Measurements from ENCODE around the gene UHRF2. TPM values are rescaled to one million over a fixed set of nuclear protein-coding genes. Genes with fewer than 3 reads are reported as not detected.
"Not testable (repeated sequence)": the region's sequence is repeated elsewhere in the genome, so short reads cannot be mapped to it uniquely, and the experiment has no call there.

Gene UHRF2, protein sequence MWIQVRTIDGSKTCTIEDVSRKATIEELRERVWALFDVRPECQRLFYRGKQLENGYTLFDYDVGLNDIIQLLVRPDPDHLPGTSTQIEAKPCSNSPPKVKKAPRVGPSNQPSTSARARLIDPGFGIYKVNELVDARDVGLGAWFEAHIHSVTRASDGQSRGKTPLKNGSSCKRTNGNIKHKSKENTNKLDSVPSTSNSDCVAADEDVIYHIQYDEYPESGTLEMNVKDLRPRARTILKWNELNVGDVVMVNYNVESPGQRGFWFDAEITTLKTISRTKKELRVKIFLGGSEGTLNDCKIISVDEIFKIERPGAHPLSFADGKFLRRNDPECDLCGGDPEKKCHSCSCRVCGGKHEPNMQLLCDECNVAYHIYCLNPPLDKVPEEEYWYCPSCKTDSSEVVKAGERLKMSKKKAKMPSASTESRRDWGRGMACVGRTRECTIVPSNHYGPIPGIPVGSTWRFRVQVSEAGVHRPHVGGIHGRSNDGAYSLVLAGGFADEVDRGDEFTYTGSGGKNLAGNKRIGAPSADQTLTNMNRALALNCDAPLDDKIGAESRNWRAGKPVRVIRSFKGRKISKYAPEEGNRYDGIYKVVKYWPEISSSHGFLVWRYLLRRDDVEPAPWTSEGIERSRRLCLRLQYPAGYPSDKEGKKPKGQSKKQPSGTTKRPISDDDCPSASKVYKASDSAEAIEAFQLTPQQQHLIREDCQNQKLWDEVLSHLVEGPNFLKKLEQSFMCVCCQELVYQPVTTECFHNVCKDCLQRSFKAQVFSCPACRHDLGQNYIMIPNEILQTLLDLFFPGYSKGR
- 24.6 and 179 TPM in 2 replicates for polyA plus RNA-seq (2014; cell fraction: cytosol; rRNA removed)
- polyA plus RNA-seq (2014; cell fraction: nucleus; rRNA removed): 106 and 147 TPM in 2 replicates

DNA sequence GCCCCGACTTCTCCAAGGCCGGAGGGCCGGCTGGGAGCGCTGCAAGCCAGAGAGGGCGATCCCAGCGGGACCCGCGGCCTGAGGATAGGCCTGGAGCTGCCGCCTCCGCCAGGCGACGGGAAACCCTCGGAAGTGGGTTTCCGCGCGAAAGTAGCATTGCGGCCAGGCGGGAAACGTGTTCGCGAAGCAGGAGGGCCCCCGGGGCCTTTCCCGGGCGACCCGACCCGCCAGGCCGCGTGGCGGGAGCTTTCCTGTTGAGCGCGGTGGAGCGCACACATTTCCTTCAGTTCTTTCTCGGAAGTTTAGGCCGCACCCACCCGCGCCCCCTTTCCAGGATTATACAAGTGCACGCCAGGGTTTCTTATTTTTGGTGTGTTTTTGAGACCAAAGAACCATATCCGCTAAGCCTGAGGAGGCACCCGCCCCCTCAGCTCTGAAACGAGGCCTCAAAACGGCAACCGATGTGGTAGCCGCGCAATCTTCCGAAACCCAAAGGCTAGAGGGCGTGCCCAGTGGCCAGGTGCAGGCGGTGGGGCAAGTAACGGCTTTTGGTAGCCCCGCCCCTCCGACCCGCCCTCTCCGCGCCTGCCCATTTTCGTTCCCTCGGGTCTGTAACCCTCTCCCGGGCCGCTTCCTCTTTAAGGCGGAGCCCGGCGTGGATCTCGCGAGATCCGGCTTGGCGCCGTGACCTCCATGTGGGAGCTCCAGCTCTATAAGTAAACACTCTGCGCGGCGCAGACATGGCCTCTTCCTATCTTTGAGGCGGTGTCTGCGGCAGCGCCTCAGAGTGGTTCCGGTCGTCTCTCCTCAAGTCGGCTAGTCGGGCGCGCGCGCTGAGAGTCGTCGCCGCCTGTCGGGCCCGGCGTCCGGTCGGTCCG, at the start of gene UHRF2:
TSS of gene UHRF2 (plus strand) at position 713 of the 878 bp plus-strand sequence. CDS start 292 bp downstream, outside the sequence.
- peak; percentile 87 for DNase-seq (ENCODE audit: low spot score)

DNA sequence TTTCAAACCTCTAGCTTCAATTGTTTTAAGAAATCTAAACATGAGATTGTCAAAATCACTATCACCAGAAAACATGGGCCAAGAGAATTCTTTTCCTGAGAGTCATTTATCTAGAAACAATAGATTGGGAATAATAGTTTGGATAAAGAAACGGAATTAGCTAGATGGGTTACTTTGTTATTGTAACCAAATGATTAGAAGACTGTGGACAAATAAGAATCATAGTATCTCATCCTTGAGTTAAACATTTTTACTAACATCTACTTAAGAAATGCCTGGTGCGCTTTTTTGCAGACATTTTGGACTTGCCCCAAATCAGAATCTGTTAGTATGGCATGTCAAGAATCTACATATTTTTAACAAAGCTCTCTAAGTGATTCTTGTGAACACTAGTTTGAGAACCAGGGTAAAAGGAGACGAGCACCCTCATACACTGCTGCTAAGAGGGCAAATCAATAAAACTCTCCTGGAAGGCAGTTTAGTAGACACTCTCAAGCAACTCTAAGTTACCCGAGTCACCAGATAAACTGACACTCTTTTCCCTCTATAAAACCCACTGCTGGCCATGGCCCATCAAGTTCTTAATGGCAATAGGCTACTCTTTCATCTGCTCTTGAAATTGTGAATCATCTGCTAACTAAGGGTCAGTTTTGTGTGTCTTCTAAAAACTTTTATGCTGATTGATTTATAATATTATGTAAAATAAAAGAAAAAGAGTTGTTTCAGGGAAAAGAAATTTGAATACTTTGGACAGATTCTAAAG, 45.7 kb upstream of the UHRF2 start:
- DNase-seq (ENCODE audit: low spot score): no peak

DNA sequence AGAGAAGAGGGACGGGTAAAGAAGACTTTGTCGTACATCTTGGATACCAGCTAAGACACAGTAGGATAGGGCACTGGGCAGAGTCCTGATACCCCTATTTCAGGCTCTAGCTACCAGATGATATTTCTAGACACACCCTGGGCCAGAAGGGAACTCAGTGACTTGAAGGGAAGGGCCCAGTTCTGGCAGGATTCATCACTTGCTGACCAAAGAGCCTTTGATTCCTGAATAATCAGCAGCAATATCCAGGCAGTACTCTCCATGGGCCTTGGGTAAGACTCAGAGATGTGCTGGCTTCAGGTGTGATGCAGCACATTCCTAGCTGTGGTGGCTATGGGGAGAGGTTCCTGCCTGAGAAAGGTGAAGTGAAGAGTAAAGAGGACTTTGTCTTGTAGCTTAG, 44.2 kb upstream of the UHRF2 start:
- no peak for DNase-seq (ENCODE audit: low spot score)

DNA sequence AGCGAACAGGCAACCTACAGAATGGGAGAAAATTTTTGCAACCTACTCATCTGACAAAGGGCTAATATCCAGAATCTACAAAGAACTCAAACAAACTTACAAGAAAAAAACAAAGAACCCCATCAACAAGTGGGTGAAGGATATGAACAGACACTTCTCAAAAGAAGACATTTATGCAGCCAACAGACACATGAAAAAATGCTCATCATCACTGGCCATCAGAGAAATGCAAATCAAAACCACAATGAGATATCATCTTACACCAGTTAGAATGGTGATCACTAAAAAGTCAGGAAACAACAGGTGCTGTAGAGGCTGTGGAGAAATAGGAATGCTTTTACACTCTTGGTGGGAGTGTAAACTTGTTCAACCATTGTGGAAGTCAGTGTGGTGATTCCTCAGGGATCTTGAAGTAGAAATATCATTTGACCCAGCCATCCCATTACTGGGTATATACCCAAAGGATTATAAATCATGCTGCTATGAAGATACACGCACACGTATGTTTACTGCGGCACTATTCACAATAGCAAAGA, 31.5 kb upstream of the UHRF2 start:
- DNase-seq (ENCODE audit: low spot score): not testable (repeated sequence)

DNA sequence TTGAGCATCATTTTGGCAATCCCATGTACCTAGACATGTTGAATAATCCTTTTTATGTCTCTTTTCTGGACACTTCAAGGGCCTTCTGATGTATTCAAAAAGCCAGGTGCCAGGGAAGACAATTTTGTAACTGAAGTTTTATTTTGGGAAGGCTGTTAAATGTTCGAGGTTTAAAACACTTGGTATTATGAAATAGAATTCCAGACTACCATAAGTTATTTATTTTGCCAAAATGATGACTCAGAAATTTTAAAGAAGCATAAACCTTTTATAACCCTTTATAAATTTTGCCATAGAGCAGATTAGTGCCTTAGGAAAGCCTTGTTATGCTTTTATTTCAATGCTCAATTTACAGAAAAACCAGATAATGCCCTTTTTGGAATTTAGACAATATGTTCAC, 30.3 kb upstream of the UHRF2 start:
- DNase-seq (ENCODE audit: low spot score): no peak

DNA sequence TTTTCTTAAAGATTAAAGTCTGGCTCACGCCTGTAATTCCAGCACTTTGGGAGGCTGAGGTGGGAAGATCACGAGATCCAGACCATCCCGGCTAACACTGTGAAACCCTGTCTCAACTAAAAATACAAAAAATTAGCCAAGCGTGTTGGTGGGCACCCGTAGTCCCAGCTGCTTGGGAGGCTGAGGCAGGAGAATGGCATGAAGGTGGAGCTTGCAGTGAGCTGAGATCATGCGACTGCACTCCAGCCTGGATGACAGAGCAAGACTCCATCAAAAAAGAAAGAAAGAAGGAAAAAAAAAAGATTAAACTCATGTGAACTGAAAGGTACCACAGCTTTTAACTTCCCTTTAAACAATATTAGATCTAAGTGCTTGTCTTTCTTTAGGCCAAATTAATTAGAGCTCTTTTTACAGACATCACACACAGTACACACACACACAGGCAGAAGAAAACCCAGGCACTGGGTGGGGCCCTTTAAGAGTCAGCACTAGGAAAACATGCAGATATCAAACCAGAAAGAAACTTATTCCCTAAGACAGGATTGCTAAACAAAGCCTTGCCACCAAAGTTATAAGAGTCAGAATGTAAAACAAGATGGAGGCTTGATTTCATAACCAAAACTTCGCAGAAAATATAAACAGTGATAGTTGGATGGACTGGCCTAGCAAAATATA, 29.3 kb upstream of the UHRF2 start:
- DNase-seq (ENCODE audit: low spot score): no peak

DNA sequence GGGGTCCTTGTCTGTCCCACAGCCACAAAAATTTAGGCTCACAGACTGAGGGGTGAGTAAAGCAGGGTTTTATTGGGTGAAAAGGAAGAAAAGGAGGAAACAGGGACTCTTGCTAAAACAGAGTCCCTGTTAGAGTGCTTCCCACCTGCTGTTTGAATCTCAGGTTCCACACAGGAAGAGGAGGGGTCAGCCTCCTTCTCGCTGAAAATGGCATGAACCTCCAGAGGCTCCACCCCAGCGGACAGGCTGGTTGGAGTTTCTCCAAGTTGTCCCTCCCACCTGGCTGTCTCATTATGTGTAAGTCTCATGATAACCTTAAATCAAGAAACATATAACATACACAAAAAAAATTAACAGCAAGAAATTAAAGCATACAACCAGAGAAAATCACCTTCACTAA, 28.3 kb upstream of the UHRF2 start:
- no peak for DNase-seq (ENCODE audit: low spot score)

DNA sequence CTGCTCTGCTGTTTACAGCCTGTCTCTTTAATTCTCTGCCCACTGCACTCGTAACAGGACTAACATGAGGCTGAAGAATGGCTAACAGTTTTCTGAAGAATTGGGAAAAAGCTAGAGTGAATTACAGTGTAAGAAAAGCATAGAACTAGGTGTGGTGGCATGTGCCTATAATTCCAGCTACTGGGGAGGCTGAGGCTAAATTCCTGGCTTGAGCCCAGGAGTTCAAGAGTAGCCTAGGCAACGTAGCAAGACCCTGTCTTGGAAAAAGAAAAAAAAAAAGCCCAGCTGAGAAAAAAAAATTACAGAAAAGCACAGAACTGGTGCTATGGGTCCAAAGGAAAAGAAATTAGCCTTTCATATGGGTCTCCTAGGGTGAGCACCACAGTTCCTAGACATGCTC, 13.9 kb upstream of the UHRF2 start:
- no peak for DNase-seq (ENCODE audit: low spot score)

DNA sequence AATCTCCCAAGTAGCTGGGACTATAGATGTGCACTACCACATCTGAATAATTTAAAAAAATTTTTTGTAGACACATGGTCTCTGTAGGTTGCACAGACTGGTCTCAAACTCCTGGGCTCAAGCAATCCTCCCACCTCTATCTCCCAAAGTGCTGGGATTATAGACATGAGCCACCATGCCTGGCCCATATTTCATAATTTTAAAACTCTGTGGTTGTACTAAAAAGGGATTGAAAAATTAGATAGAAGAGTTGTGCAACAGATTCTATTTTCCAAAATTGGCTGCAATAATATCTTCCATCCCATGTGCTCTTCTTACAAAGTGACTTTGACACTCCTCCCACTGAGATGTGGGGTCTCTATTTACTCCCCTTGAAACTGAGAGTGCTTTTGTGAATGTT, 7.6 kb upstream of the UHRF2 start:
- no peak for DNase-seq (ENCODE audit: low spot score)

DNA sequence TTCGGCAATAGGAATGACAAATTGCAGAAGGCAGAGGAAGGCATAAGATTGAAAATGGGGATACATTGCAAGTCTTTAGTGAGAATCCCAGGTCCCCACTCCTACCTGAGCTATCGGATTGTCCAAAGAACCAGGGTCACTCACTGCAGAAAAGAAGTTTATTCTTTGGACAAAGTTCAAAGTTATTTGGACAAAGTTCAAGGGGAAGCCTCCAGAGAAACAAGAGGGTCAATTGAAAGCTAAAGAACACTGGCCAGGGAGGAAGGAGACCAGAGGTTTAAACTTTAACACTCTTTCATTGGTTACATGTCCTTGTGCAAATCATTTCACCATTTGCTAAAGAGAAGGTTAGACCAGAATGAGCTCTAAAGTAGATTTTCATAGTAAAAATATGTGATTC, 5.2 kb upstream of the UHRF2 start:
- no peak for DNase-seq (ENCODE audit: low spot score)

DNA sequence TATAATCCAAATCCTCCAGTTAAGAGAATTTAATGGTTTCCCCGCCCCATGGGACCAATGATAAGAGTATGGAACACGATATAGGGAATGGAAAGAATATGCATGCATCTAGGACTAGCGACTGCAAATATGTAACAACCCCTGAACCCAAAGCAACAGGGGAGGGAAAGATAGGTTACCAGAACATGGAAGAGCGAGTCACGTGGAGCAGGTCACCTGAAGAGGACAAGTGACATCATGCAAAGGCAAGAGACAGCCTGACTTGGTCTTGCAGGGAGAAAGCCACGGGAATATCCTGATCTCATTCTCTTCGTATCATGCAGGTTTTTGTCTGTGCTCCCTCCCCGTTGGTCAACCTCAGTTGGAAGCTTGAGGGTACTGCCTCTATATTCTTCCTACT, 4.7 kb upstream of the UHRF2 start:
- no peak for DNase-seq (ENCODE audit: low spot score)

DNA sequence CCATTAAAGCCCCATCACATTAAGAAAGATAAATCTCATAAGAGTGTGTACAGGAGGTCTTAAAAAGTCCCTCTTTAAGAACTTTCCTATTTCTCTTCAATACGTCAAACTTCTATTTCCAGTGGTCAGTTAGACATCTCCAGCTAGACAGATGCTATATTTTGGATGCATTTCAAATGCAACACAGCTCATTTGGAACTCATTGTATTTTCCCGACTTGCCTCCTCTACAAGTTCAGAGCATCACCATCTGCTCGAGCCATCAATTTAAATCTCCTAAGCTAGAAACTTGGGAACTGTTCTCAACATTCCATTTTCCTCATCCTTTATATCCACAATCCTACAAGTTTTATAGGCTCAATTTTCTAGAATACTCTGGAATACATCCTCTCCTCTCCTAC, 3.2 kb upstream of the UHRF2 start:
- no peak for DNase-seq (ENCODE audit: low spot score)

DNA sequence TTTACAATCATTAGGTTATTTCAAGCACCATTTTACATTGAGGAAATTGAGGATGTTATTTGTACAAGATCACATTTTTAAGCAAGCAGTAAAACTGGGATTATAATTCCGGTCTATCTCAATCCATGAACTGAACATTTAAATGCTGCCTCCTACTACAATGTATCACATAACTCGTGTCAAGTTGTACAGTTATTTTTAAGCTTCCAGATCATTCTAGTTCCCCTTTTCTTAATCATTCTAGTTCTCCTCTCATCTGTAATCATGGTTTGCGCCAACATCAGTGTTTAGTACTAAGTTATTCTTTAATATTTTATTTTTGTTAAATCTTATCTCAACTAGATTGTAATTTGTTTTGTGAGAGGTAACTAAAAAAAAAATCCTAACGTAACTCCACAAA, 2.4 kb upstream of the UHRF2 start:
- no peak for DNase-seq (ENCODE audit: low spot score)

DNA sequence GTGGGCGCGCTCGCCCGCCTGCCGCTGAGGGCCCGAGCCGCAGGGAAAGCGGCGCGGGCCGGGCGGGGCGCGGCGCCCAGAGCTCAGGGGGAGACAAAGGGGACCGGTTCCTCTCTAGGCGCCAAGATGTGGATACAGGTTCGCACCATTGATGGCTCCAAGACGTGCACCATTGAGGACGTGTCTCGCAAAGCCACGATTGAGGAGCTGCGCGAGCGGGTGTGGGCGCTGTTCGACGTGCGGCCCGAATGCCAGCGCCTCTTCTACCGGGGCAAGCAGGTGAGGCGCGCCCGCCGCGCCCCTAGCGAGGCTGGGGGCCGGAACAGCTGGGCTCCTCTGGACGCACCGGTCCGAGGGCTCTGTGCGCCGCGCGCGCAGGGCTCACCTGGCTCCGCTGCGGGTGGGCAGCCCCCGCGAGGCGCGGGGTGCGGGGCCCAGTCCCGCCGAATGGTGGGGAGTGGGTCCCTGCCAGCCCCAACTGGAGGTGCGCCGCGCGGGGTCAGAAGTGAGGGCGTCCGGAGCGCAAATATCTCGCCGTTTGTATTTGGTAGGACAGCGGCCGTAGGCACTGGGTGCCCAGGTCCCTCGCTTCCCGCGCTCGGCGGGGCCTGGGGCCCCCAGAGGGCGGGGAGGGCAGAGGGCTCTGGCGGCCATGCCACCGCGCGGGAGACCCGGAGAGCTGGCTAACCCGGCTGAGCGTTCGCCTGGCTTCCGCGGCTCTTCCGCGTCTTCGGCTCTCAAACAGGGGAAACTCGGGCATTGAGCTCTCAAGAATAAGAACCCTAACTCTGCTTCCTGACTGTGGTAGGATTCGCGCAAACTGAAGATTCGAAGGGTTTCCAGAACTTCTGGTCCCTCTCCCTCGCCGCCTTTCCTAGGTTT, 607 bp downstream of the UHRF2 start:
- no peak for DNase-seq (ENCODE audit: low spot score)

DNA sequence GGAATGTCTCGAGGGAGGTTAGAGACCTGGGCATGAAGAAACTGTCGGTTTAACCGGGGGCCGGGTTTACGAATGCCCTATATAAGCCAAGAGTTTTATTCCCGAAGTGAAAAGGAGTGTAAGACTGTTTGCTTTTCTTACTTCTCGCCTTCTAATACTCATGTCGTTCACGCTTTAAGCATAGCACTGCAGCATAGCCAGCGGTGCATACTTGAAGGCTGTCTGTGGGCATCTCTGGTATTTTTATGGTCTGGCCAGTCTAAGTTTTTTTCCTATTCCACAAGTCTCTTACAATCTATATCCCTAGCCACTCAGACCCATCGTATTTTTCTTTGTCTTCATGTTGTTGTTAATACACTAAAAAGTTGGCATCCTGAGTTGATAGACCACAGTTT, 1.2 kb downstream of the UHRF2 start:
- no peak for DNase-seq (ENCODE audit: low spot score)

DNA sequence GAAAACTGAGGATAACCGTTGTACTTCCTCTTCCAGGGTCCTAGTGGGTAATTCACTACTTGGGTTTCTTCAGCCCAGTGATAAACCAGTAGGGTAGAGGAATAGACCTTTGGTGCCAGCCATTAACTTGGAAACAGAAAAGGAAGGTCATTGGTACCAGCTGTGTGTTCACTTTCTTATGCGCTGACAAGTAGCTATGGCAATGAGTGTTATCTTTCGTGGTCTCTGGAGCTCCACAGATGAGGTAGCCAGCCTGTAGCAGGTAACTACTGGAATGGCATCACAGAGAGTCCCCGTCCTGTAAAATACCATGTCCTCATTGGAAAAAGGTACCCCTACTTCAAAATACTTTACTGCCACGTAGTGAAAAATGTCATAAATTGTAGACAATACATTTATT, 2.3 kb downstream of the UHRF2 start:
- DNase-seq (ENCODE audit: low spot score): no peak

DNA sequence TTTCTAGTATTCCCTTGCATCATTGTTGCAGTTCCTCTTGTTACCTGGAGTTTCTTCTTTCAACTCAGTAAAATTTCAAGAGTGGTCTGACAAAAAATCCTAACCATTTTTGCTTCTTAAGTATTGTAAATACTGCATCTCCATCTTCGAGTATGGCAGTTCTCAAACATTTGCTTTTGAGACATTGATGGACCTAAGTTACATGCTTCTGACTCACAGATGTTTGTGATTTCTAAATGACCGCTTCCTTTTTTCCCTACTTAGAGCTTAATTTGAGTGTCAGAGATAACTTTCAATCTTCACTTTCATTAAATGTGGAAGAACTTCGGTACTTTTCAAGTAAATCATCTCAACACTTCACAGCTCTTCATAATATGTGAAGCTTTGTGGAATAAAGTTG, 4.2 kb downstream of the UHRF2 start:
- no peak for DNase-seq (ENCODE audit: low spot score)

DNA sequence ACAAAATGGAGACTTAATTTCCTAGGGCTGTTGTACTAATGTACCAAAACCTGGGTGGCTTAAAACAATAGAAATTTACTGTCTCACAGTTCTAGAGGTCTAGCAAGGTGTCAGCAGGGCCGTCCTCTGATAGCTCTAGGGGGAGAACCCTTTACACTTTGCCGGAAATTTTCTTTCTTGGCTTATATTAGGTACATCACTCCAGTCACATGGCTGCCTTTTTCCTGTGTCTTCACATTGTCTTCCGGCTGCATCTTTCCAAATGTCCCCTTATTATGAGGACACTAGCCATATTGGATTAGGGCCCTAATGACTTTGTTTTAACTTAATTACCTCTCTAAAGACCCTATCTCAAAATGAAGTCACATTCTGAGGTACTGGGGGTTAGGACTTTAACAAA, 5.8 kb downstream of the UHRF2 start:
- DNase-seq (ENCODE audit: low spot score): peak; percentile 14

DNA sequence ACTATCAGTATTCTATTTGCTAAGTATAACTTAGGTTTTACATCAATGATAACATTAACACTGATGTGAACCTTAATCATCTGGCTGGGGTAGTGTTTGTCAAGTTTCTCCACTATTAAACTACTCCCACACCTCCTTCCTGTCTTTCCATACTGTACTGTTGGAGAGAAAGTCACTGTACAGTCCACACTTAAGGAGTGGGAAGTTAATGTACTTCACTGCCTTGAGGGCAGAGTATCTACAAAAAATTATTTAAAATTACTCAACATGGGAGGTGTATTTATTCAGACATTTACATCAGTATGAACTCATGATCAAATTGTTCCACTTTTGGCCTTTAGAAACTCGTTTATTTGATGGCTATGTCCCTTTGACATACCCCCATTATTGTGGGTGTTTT, 11.9 kb downstream of the UHRF2 start:
- no peak for DNase-seq (ENCODE audit: low spot score)
